CD14-positive monocyte (primary cell): ENCODE data around the gene COL24A1. TPM values are rescaled to one million over a fixed set of nuclear protein-coding genes. Genes with fewer than 3 reads are reported as not detected.

Source experiments
- DNase-seq, 3 donors: peaks; one replicate each; pipeline ENCODE4 v3.0.0-alpha.2; 2011 to 2022
- H2AFZ ChIP-seq: 2 replicates; pipeline ENCODE4 v1.6.0; 2012; ENCODE audit warnings: mild to moderate bottlenecking, low read depth, low read length, inconsistent platforms; ENCODE audit not compliant: insufficient read depth, poor library complexity, severe bottlenecking
- H3K27ac ChIP-seq, 2 donors: 1 replicate in 1 of 2; 2 replicates in 1 of 2; pipeline ENCODE4 v1.5.1; 2012 to 2013; ENCODE audit warnings: low read length in 2 of 2, control low read depth in 1 of 2, inconsistent platforms in 1 of 2, low read depth in 1 of 2, mild to moderate bottlenecking in 1 of 2
- H3K27me3 ChIP-seq, 2 donors: one replicate each; pipeline versions ENCODE4 v1.6.0 to v1.6.1; 2011 to 2013; ENCODE audit warnings: low read length in 2 of 2; ENCODE audit not compliant: control insufficient read depth in 2 of 2, insufficient read depth in 2 of 2
- H3K36me3 ChIP-seq, 2 donors: replicated peaks in 1 of 2; 1 replicate in 1 of 2; 2 replicates in 1 of 2; pipeline versions ENCODE4 v1.5.1 to v1.6.1; 2012 to 2013; ENCODE audit warnings: low read length in 2 of 2, control low read depth in 1 of 2, inconsistent platforms in 1 of 2, mild to moderate bottlenecking in 1 of 2; ENCODE audit not compliant: insufficient read depth in 2 of 2, control insufficient read depth in 1 of 2
- H3K4me1 ChIP-seq, 2 donors: 1 replicate in 1 of 2; 2 replicates in 1 of 2; pipeline versions ENCODE4 v1.5.1 to v1.6.1; 2012 to 2013; ENCODE audit warnings: low read length in 2 of 2, control low read depth in 1 of 2, inconsistent platforms in 1 of 2, mild to moderate bottlenecking in 1 of 2, moderate library complexity in 1 of 2; ENCODE audit not compliant: insufficient read depth in 2 of 2, control insufficient read depth in 1 of 2
- H3K4me2 ChIP-seq: replicated peaks from 2 replicates; pipeline ENCODE3; 2012; ENCODE audit warnings: low read length, moderate library complexity, mild to moderate bottlenecking; ENCODE audit not compliant: poor library complexity, severe bottlenecking; ENCODE audit errors: extremely low read depth
- H3K4me3 ChIP-seq, 3 experiments: fragments of 200-600 bp in 1 of 3; sonication (generic) in 1 of 3; replicated peaks in 1 of 3; 1 replicate in 2 of 3; 2 replicates in 1 of 3; pipeline ENCODE4 v1.5.1; 2011 to 2013; ENCODE audit warnings: low read length in 3 of 3, mild to moderate bottlenecking in 3 of 3, control low read depth in 2 of 3, low read depth in 2 of 3, inconsistent platforms in 1 of 3, moderate library complexity in 1 of 3
- H3K79me2 ChIP-seq: 2 replicates; pipeline ENCODE4 v1.6.0; 2012; ENCODE audit warnings: mild to moderate bottlenecking, control low read depth, inconsistent platforms, low read length, moderate library complexity; ENCODE audit not compliant: insufficient read depth
- H3K9ac ChIP-seq: 2 replicates; pipeline ENCODE4 v1.6.0; 2017; ENCODE audit warnings: low read length, mild to moderate bottlenecking; ENCODE audit not compliant: insufficient read depth, poor library complexity, severe bottlenecking
- H3K9me3 ChIP-seq, 2 donors: replicated peaks in 1 of 2; 1 replicate in 1 of 2; 2 replicates in 1 of 2; pipeline versions ENCODE4 v1.5.1 to v1.6.1; 2012 to 2013; ENCODE audit warnings: low read length in 2 of 2, control low read depth in 1 of 2; ENCODE audit not compliant: control insufficient read depth in 1 of 2, insufficient read depth in 1 of 2
- H4K20me1 ChIP-seq: 2 replicates; pipeline ENCODE4 v1.6.0; 2012; ENCODE audit warnings: mild to moderate bottlenecking, low read length, control low read depth, moderate library complexity; ENCODE audit not compliant: insufficient read depth
- H3K27ac Mint-ChIP-seq, 7 donors: one replicate each; pipeline ENCODE4 v1.8.0; 2020; ENCODE audit warnings: mild to moderate bottlenecking in 7 of 7, mixed read lengths in 7 of 7, moderate library complexity in 6 of 7, inconsistent platforms in 2 of 7
- H3K27me3 Mint-ChIP-seq, 3 donors: one replicate each; pipeline ENCODE4 v1.8.0; 2021 to 2022; ENCODE audit warnings: low read depth in 3 of 3, mild to moderate bottlenecking in 3 of 3, mixed read lengths in 3 of 3, moderate library complexity in 3 of 3, inconsistent platforms in 1 of 3
- H3K36me3 Mint-ChIP-seq, 2 donors: one replicate each; pipeline ENCODE4 v1.8.0; 2020; ENCODE audit warnings: mixed read lengths in 2 of 2, inconsistent platforms in 1 of 2, mild to moderate bottlenecking in 1 of 2
- H3K4me1 Mint-ChIP-seq: one replicate; pipeline ENCODE4 v1.8.0; 2020; ENCODE audit warnings: mild to moderate bottlenecking, mixed read lengths
- H3K4me3 Mint-ChIP-seq, 2 donors: one replicate each; pipeline ENCODE4 v1.8.0; 2020; ENCODE audit warnings: mild to moderate bottlenecking in 2 of 2, mixed read lengths in 2 of 2, moderate library complexity in 1 of 2
- H3K9me3 Mint-ChIP-seq, 7 donors: one replicate each; pipeline ENCODE4 v1.8.0; 2020 to 2022; ENCODE audit warnings: mixed read lengths in 7 of 7, mild to moderate bottlenecking in 6 of 7, moderate library complexity in 6 of 7, inconsistent platforms in 2 of 7
- CTCF ChIP-seq: fragments of 200-600 bp; IDR thresholded peaks from one replicate; pipeline ENCODE4 v1.8.0; 2022; ENCODE audit warnings: antibody characterized with exemption, mild to moderate bottlenecking
- WGBS: methylation state at CpG from one replicate; pipeline ENCODE4 v1.1.5; 2013; ENCODE audit warnings: missing lambda C conversion rate; ENCODE audit not compliant: insufficient coverage; 5-methylcytosine and 5-hydroxymethylcytosine counted together
- intact Hi-C, 2 donors: fragments of 100-400 bp; cut with micrococcal nuclease; formaldehyde crosslinking; loops; one replicate each; pipeline versions ENCODE4 v1.15.0 to v1.15.1; 2023
- polyA plus RNA-seq, 3 donors: library from polyadenylated mRNA; depleted of rRNA in 1 of 3; unstranded in 2 of 3; stranded (reverse) in 1 of 3; fragments of 300-500 nt in 2 of 3; fragments of >200 nt in 1 of 3; fragmentation: Illumina TruSeq in 2 of 3; gene quantifications; 1 replicate in 2 of 3; 2 replicates in 1 of 3; pipeline ENCODE4 v1.2.3, GENCODE V29; 2012 to 2021

The COL24A1 gene
- polyA plus RNA-seq, 3 donors, result 0.05 to 0.13 TPM; not detected in 1

GRCh38 chr1:85975912-85976371 is 180.6 kb downstream of the COL24A1 start:
- DNase-seq, result no peak
- TF ChIP-seq CTCF, result no peak
- H3K27me3 ChIP-seq, result no peaks in the 10 kb centered on the region
- Mint-ChIP-seq H3K4me3 (no peak overlapping the region), H3K27me3 (no peaks in the 10 kb centered on the region), H3K4me1 (peaks cover 5% of the 10 kb centered on the region), H3K27ac (no peak overlapping the region), H3K36me3 (peaks cover 0 to 15% of the 10 kb centered on the region in 2 donors), H3K9me3 (peaks cover 8 to 20% (median 14%) of the 10 kb centered on the region in 7 donors)
- no peaks in the 10 kb centered on the region for H3K9me3 ChIP-seq
- no peak overlapping the region for H3K4me2 ChIP-seq
- H3K27ac ChIP-seq, result no peak overlapping the region
- H4K20me1 ChIP-seq, result no peaks in the 10 kb centered on the region
- H2AFZ ChIP-seq, result no peak overlapping the region
- no peaks in the 10 kb centered on the region for H3K4me1 ChIP-seq
- no peak overlapping the region for H3K4me3 ChIP-seq
- intact Hi-C loops, result no loop called here
- WGBS, result 100% methylated on average over 2 of the region's 5 CpGs
- no peaks in the 10 kb centered on the region for H3K36me3 ChIP-seq
- no peak overlapping the region for H3K9ac ChIP-seq
- no peaks in the 10 kb centered on the region for H3K79me2 ChIP-seq

- Mint-ChIP-seq H3K27me3 (no peaks in the 10 kb centered on the region), H3K4me1 (no peaks in the 10 kb centered on the region), H3K36me3 (no peaks in the 10 kb centered on the region), H3K4me3 (no peak overlapping the region), H3K9me3 (no peaks in the 10 kb centered on the region), H3K27ac (no peak overlapping the region)
- H3K4me1 ChIP-seq, result no peaks in the 10 kb centered on the region
- H3K27me3 ChIP-seq, result no peaks in the 10 kb centered on the region
- no peak overlapping the region for H2AFZ ChIP-seq
- no peak overlapping the region for H3K4me2 ChIP-seq
- no peaks in the 10 kb centered on the region for H3K9me3 ChIP-seq
- no peak overlapping the region for H3K9ac ChIP-seq
- TF ChIP-seq CTCF, result no peak
- no peak overlapping the region for H3K27ac ChIP-seq
- intact Hi-C loops, result no loop called here
- no peaks in the 10 kb centered on the region for H3K36me3 ChIP-seq
- no CpG with 5 or more reads among the region's 2 CpGs for WGBS
- H3K4me3 ChIP-seq, result no peak overlapping the region
- H3K79me2 ChIP-seq, result no peaks in the 10 kb centered on the region
- no peak for DNase-seq
- H4K20me1 ChIP-seq, result no peaks in the 10 kb centered on the region
Measured at GRCh38 chr1:85962457-85962856, 194.1 kb downstream of the COL24A1 start.
